Hindlimb muscle (tissue), 1 donor: Measurements from ENCODE around the gene NELL1. TPM values are rescaled to one million over a fixed set of nuclear protein-coding genes. Genes with fewer than 3 reads are reported as not detected.
"Not testable (repeated sequence)": the region's sequence is repeated elsewhere in the genome, so short reads cannot be mapped to it uniquely, and the experiment has no call there.

ENCODE experiments used
- DNase-seq: peaks from one replicate; pipeline ENCODE4 v3.0.0-alpha.2; 2013
- polyA plus RNA-seq: library from polyadenylated mRNA; unstranded; fragments of 120-200 nt; gene quantifications from one replicate; pipeline ENCODE4 v1.2.1, GENCODE V29; 2013; ENCODE audit not compliant: insufficient read length

Gene NELL1
- polyA plus RNA-seq, 1 donor = 3.2 TPM

GRCh38 chr11:20770414-20770946 lies 101.1 kb downstream of the NELL1 start:
- DNase-seq = no peak

GRCh38 chr11:20771026-20771425 lies 101.6 kb downstream of the NELL1 start:
- no peak for DNase-seq

- DNase-seq = no peak
Measured at GRCh38 chr11:20771681-20772080, 102.3 kb downstream of the NELL1 start.

- no peak for DNase-seq
Measured at GRCh38 chr11:20775331-20775730, 105.9 kb downstream of the NELL1 start.

- no peak for DNase-seq
Measured at GRCh38 chr11:20782775-20783174, 113.4 kb downstream of the NELL1 start.

GRCh38 chr11:20783220-20783619 lies 113.8 kb downstream of the NELL1 start:
- no peak for DNase-seq

GRCh38 chr11:20790622-20791021 lies 121.2 kb downstream of the NELL1 start:
- no peak for DNase-seq

- no peak for DNase-seq
Measured at GRCh38 chr11:20795005-20795404, 125.6 kb downstream of the NELL1 start.

- DNase-seq = no peak
Measured at GRCh38 chr11:20808328-20808727, 138.9 kb downstream of the NELL1 start.

GRCh38 chr11:20821046-20821445 lies 151.7 kb downstream of the NELL1 start:
- DNase-seq = no peak

- DNase-seq = no peak
Measured at GRCh38 chr11:20821470-20821869, 152.1 kb downstream of the NELL1 start.

GRCh38 chr11:20824773-20825172 lies 155.4 kb downstream of the NELL1 start:
- no peak for DNase-seq

GRCh38 chr11:20835561-20835960 lies 166.2 kb downstream of the NELL1 start:
- no peak for DNase-seq

- no peak for DNase-seq
Measured at GRCh38 chr11:20839231-20839630, 169.8 kb downstream of the NELL1 start.

- no peak for DNase-seq
Measured at GRCh38 chr11:20840341-20840740, 171.0 kb downstream of the NELL1 start.

- DNase-seq = peak; percentile 24
Measured at GRCh38 chr11:20844216-20844615, 174.8 kb downstream of the NELL1 start.

- peak; percentile 19 for DNase-seq
Measured at GRCh38 chr11:20844630-20845029, 175.2 kb downstream of the NELL1 start.

GRCh38 chr11:20854215-20854955 lies 185.0 kb downstream of the NELL1 start:
- DNase-seq = peak; percentile 4

- no peak for DNase-seq
Measured at GRCh38 chr11:20861322-20861721, 191.9 kb downstream of the NELL1 start.

- DNase-seq = not testable (repeated sequence)
Measured at GRCh38 chr11:20862263-20862662, 192.9 kb downstream of the NELL1 start.

GRCh38 chr11:20864628-20865027 lies 195.2 kb downstream of the NELL1 start:
- DNase-seq = no peak

GRCh38 chr11:20865161-20865560 lies 195.8 kb downstream of the NELL1 start:
- no peak for DNase-seq

GRCh38 chr11:20869123-20869522 lies 199.7 kb downstream of the NELL1 start:
- DNase-seq = no peak

GRCh38 chr11:20873054-20873453 lies 203.7 kb downstream of the NELL1 start:
- DNase-seq = peak; percentile 11

GRCh38 chr11:20874358-20874757 lies 205.0 kb downstream of the NELL1 start:
- no peak for DNase-seq
